Body of pancreas (tissue), 4 donors: ENCODE measurements around the gene ATG4A. TPM values are rescaled to one million over a fixed set of nuclear protein-coding genes. Genes with fewer than 3 reads are reported as not detected.

Source experiments
- ATAC-seq: fragments of 150-250 bp; one replicate; pipeline ENCODE4 v1.9.1; 2016
- DNase-seq, 4 donors: peaks; one replicate each; pipeline ENCODE4 v3.0.0-alpha.2; 2019
- H3K27ac ChIP-seq, 4 donors: fragments of 200-600 bp; sonication (generic); 1 replicate in 3 of 4; 2 replicates in 1 of 4; pipeline versions ENCODE4 v1.5.1 to v1.6.1; 2016 to 2019; ENCODE audit warnings: mild to moderate bottlenecking in 1 of 4, mixed read lengths in 1 of 4, moderate library complexity in 1 of 4
- H3K27me3 ChIP-seq, 2 donors: fragments of 200-600 bp; sonication (generic); one replicate each; pipeline ENCODE4 v1.6.0; 2016; ENCODE audit warnings: mild to moderate bottlenecking in 1 of 2
- H3K36me3 ChIP-seq, 2 donors: fragments of 200-600 bp; sonication (generic); replicated peaks in 1 of 2; 2 replicates each; pipeline ENCODE4 v1.5.1; 2016; ENCODE audit warnings: low read depth in 2 of 2; ENCODE audit not compliant: insufficient read depth in 1 of 2
- H3K4me1 ChIP-seq: fragments of 200-600 bp; sonication (generic); one replicate; pipeline ENCODE4 v1.6.0; 2016
- H3K4me3 ChIP-seq, 2 donors: fragments of 200-600 bp; sonication (generic); 1 replicate in 1 of 2; 2 replicates in 1 of 2; pipeline ENCODE4 v1.5.1; 2016 to 2019
- H3K9me3 ChIP-seq, 3 donors: fragments of 200-600 bp; sonication (generic); 1 replicate in 2 of 3; 2 replicates in 1 of 3; pipeline ENCODE4 v1.5.1; 2016
- CTCF ChIP-seq, 7 experiments: fragments of 450-650 bp in 4 of 7; fragments of 200-600 bp in 3 of 7; sonication (generic) in 3 of 7; IDR thresholded peaks; one replicate each; pipeline ENCODE4 v1.5.1; 2016 to 2019; ENCODE audit warnings: antibody characterized with exemption in 7 of 7
- POLR2A ChIP-seq, 3 donors: fragments of 450-650 bp; IDR thresholded peaks; one replicate each; pipeline ENCODE4 v1.6.1; 2016; ENCODE audit warnings: antibody characterized with exemption in 3 of 3, mild to moderate bottlenecking in 2 of 3
- WGBS, 2 donors: methylation state at CpG; one replicate each; pipeline ENCODE4 v1.1.5; 2017; 5-methylcytosine and 5-hydroxymethylcytosine counted together
- intact Hi-C: fragments of 100-400 bp; cut with DNase I; formaldehyde crosslinking; loops from one replicate; pipeline ENCODE4 v1.15.1; 2023
- total RNA-seq, 2 donors: library from RNA; depleted of rRNA; stranded (reverse); fragments of >200 nt; gene quantifications; one replicate each; pipeline ENCODE4 v1.1.0, GENCODE V29; 2016

Gene ATG4A
- total RNA-seq, 2 donors from 2014 or later, result 11.2 to 31.6 TPM

- Histone ChIP-seq H3K27me3 (no peaks in the 10 kb centered on the region), H3K9me3 (no peaks in the 10 kb centered on the region), H3K4me3 (no peak overlapping the region), H3K27ac (no peak overlapping the region), H3K36me3 (no peaks in the 10 kb centered on the region), H3K4me1 (peaks cover 5% of the 10 kb centered on the region)
- DNase-seq, result no peak
- intact Hi-C loops, result no loop called here
- WGBS, 2 donors, result 98 to 100% methylated on average over 3 of the region's 3 CpGs
- TF ChIP-seq CTCF (IDR thresholded peaks at IDR 0.05) (no peak), POLR2A (IDR thresholded peaks at IDR 0.05) (no peak)
- ATAC-seq, result no peak
These were observed 32.2 kb downstream of the ATG4A start for GRCh38 chrX:108123591-108124366.

GRCh38 chrX:108126661-108127060 is 35.1 kb downstream of the ATG4A start:
- 88 to 97% methylated on average over 2 of the region's 2 CpGs for WGBS, 2 donors
- H3K4me1 ChIP-seq, result peaks cover 5% of the 10 kb centered on the region
- TF ChIP-seq POLR2A (IDR thresholded peaks at IDR 0.05) (no peak), CTCF (IDR thresholded peaks at IDR 0.05) (no peak)
- no peak overlapping the region for H3K27ac ChIP-seq
- DNase-seq (no peak), ATAC-seq (no peak)
- H3K4me3 ChIP-seq, result no peak overlapping the region
- intact Hi-C loops, result no loop called here
- no peaks in the 10 kb centered on the region for H3K36me3 ChIP-seq
- no peaks in the 10 kb centered on the region for H3K9me3 ChIP-seq
- H3K27me3 ChIP-seq, result no peaks in the 10 kb centered on the region

GRCh38 chrX:108127152-108127551 is 35.6 kb downstream of the ATG4A start:
- no peaks in the 10 kb centered on the region for H3K27me3 ChIP-seq
- H3K9me3 ChIP-seq, result no peaks in the 10 kb centered on the region
- TF ChIP-seq POLR2A (IDR thresholded peaks at IDR 0.05) (no peak), CTCF (IDR thresholded peaks at IDR 0.05) (no peak)
- no peak overlapping the region for H3K27ac ChIP-seq
- 90 to 95% methylated on average over 4 of the region's 4 CpGs for WGBS, 2 donors
- intact Hi-C loops, result no loop called here
- DNase-seq (no peak), ATAC-seq (no peak)
- H3K4me3 ChIP-seq, result no peak overlapping the region
- peaks cover 5% of the 10 kb centered on the region for H3K4me1 ChIP-seq
- no peaks in the 10 kb centered on the region for H3K36me3 ChIP-seq

- TF ChIP-seq CTCF (IDR thresholded peaks at IDR 0.05), result no peak
- no peak for TF ChIP-seq POLR2A (IDR thresholded peaks at IDR 0.05)
- no peak overlapping the region for H3K27ac ChIP-seq
- 92% methylated on average over 1 of the region's 1 CpG; no CpG with 5 or more reads in 1 of the 2 donors for WGBS, 2 donors
- ATAC-seq (no peak), DNase-seq (no peak)
- no peaks in the 10 kb centered on the region for H3K27me3 ChIP-seq
- no peaks in the 10 kb centered on the region for H3K9me3 ChIP-seq
- intact Hi-C loops, result no loop called here
- no peaks in the 10 kb centered on the region for H3K4me1 ChIP-seq
- no peak overlapping the region for H3K4me3 ChIP-seq
- peaks cover 0 to 2% of the 10 kb centered on the region in 2 donors for H3K36me3 ChIP-seq
These were observed 39.3 kb downstream of the ATG4A start for GRCh38 chrX:108130889-108131288.

- H3K27me3 ChIP-seq, result no peaks in the 10 kb centered on the region
These were observed 39.9 kb downstream of the ATG4A start for GRCh38 chrX:108131471-108131870.

More at GRCh38 chrX:108131471-108131870, 39.9 kb downstream of the ATG4A start:
- Histone ChIP-seq H3K4me1 (no peaks in the 10 kb centered on the region), H3K4me3 (no peak overlapping the region), H3K9me3 (no peaks in the 10 kb centered on the region), H3K27ac (no peak overlapping the region), H3K36me3 (peaks cover 0 to 2% of the 10 kb centered on the region in 2 donors)
- ATAC-seq (peak; percentile 35), DNase-seq (no peak)
- TF ChIP-seq CTCF (IDR thresholded peaks at IDR 0.05) (no peak), POLR2A (IDR thresholded peaks at IDR 0.05) (no peak)
- intact Hi-C loops, result no loop called here
- WGBS, 2 donors, result 57 to 59% methylated on average over 2 of the region's 2 CpGs
